HG03457 (cell line): ENCODE data around the gene ZNF326.
"Not testable (repeated sequence)": the region's sequence is repeated elsewhere in the genome, so short reads cannot be mapped to it uniquely, and the experiment has no call there.

Source experiments
- ATAC-seq: cut with Tn5 transposase; IDR thresholded peaks from one replicate; pipeline ENCODE4 v1.9.1; 2021; ENCODE audit warnings: moderate number of reproducible peaks; ENCODE audit not compliant: unreplicated experiment

Gene ZNF326

GRCh38 chr1:89996450-89997110, 1.7 kb downstream of the ZNF326 start:
- ATAC-seq: no peak

- not testable (repeated sequence) for ATAC-seq
Measured at GRCh38 chr1:89997152-89997551, 2.2 kb downstream of the ZNF326 start.

GRCh38 chr1:89998306-89998705, 3.4 kb downstream of the ZNF326 start:
- ATAC-seq: no peak

GRCh38 chr1:89999208-89999607, 4.3 kb downstream of the ZNF326 start:
- ATAC-seq: no peak

GRCh38 chr1:89999628-90000027, 4.7 kb downstream of the ZNF326 start:
- ATAC-seq: no peak

GRCh38 chr1:90000934-90001676, 6.2 kb downstream of the ZNF326 start:
- no peak for ATAC-seq

GRCh38 chr1:90007979-90008404, 13.1 kb downstream of the ZNF326 start:
- ATAC-seq: no peak

- no peak for ATAC-seq
Measured at GRCh38 chr1:90012300-90012699, 17.4 kb downstream of the ZNF326 start.

- ATAC-seq: no peak
Measured at GRCh38 chr1:90023691-90024090, 28.8 kb downstream of the ZNF326 start.

GRCh38 chr1:90027281-90027680, 32.4 kb downstream of the ZNF326 start:
- no peak for ATAC-seq

- ATAC-seq: no peak
Measured at GRCh38 chr1:90039652-90040051, 44.7 kb downstream of the ZNF326 start.

- ATAC-seq: no peak
Measured at GRCh38 chr1:90043586-90043985, 48.7 kb downstream of the ZNF326 start.

- ATAC-seq: no peak
Measured at GRCh38 chr1:90044346-90044745, 49.4 kb downstream of the ZNF326 start.

GRCh38 chr1:90045853-90046563, 51.1 kb downstream of the ZNF326 start:
- no peak for ATAC-seq

- no peak for ATAC-seq
Measured at GRCh38 chr1:90046635-90047034, 51.7 kb downstream of the ZNF326 start.

- ATAC-seq: no peak
Measured at GRCh38 chr1:90048043-90048442, 53.1 kb downstream of the ZNF326 start.

GRCh38 chr1:90062700-90063643, 68.1 kb downstream of the ZNF326 start:
- ATAC-seq: not testable (repeated sequence)

- not testable (repeated sequence) for ATAC-seq
Measured at GRCh38 chr1:90064109-90064508, 69.2 kb downstream of the ZNF326 start.

GRCh38 chr1:90067194-90067931, 72.5 kb downstream of the ZNF326 start:
- no peak for ATAC-seq
